ENCODE results near the gene IRF2BP2.

IRF2BP2 gene

DNA sequence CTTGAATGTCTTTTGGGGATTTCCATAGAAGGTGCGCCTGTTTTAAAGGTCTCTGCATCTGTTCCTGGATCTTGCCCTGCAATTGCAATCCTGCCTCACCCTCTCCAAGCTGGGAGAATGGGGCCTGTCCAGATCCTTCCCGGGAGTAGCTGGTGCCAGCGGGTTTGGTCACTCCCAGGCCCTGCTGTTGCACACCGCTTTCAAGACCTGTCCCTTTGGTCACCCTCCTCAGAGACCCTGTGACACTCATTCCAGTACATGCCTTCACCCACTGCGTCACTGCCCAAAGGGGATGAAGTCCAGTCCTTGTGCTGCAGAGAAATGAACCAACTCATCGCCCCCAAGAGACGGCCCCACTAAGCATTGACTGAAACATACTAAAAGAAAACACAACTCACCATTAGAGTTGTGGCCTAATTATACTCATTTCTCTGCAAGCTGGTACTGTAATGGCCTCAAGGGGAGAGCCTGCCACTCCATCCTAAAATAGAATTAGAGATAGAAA, 1.9 kb upstream of the IRF2BP2 start:
- DNase-seq = no peak

DNA sequence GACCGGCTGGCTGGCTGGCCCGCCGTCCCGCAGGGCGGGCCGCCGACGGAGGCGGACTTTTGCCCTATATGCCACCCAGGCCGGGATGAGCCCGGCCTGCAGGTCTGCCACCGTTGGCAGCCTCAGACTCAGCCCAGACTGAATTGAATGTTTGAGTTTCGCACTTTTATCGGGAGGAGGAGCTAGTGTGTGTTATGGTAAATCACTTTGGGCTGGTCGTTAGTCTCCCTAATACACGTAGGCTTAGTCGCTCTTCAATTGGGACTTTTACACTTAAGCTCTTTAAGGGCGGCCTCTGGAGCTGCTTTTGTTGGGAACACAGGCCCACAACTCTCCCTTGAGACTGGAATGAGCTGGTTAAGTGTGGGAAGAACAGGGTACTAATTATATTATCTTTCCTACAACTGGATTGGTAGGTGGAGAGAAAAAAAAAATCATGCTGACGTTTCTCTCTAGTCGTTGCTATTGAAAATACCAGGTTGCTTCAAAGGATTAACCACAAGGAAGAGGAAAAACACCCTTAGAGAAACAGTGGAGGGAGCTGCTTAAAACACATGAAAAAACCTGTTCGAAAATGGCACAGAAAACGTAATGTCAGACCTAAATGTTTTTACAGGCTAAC, 1.4 kb upstream of the IRF2BP2 start:
- DNase-seq = peak; percentile 93

DNA sequence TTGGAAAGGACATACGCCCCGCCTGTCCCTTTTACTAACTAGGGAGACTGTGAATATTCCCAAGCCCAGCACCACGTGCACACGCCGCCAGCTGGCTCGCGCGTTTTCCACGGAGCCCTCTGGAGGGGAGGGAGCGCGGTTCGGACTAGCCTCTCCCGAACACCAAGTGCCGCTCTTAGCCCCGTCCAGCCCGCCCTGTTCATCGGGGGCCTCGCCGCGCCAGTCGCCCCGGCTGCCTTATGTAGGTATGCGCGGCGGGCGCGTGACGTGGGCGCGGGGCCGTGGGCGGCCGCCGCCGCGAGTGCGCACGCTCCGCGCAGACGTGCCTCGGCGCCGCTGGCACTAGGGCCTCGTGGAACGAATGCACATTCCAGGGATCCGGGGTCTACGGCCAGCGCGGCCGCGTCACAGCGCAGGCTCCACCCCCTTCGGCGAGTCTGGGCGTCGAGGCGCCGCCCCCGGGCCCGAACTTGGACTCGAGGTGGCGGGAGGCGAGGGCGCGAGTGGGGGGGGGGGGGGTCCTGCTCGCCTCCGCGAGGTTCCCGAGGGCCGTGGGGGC, 767 bp upstream of the IRF2BP2 start:
- peak; percentile 98 for DNase-seq

DNA sequence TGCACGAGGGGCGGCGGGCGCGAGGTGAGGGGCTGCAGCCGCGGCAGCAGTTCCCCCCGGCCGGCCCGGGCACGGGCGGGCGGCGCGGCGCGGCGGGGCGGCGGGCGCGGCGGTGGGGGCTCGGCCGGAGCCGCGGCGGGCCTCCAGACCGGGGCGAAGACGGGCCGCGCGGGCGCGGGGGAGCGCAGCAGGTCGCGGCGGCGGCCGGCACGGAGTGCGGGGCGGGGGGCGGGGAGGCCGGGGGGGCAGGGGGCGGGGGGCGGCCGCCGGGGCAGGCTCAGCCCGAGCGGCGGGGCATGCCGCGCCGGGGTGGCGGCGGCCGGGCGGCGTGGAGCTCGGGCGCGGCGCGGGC, 311 bp downstream of the IRF2BP2 start:
- DNase-seq = no peak

DNA sequence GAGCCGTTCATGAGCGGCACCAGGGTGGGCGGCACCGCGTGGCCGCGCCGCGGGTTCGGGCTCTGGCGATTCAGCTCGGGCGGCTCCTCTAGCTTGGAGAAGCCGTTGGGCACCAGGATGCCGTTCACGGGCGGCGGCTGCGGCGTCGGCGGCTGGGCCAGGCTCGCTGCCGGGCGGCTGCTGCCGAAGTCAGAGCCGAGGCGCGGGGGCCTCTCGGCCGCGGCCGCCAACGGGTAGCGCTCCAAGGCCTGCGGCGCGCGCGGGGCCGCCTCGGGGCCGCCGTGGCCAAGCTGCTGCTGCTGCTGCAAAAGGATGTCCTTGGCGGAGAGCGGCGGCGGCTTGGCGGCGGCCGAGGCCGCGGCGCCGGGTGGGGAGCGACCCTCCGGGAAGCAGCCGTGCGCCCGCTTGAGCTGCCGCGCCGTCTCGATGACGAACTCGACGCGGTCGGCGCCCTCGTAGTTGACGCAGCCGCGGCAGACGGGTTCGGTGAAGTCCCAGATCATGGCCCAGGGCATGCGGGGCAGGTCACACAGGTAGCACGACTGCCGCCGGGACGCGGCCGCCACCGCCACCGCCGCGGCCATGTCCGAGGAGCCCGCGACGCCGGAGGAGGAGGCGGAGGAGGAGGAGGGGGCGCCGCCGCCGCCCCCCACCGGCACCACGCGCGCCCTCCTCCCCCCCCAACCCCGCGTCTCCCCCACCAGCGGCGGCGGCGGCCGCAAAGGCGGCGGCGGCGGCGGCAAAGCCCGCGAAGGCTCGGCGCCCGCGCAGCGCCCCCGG, 877 bp downstream of the IRF2BP2 start:
- DNase-seq = peak; percentile 63

DNA sequence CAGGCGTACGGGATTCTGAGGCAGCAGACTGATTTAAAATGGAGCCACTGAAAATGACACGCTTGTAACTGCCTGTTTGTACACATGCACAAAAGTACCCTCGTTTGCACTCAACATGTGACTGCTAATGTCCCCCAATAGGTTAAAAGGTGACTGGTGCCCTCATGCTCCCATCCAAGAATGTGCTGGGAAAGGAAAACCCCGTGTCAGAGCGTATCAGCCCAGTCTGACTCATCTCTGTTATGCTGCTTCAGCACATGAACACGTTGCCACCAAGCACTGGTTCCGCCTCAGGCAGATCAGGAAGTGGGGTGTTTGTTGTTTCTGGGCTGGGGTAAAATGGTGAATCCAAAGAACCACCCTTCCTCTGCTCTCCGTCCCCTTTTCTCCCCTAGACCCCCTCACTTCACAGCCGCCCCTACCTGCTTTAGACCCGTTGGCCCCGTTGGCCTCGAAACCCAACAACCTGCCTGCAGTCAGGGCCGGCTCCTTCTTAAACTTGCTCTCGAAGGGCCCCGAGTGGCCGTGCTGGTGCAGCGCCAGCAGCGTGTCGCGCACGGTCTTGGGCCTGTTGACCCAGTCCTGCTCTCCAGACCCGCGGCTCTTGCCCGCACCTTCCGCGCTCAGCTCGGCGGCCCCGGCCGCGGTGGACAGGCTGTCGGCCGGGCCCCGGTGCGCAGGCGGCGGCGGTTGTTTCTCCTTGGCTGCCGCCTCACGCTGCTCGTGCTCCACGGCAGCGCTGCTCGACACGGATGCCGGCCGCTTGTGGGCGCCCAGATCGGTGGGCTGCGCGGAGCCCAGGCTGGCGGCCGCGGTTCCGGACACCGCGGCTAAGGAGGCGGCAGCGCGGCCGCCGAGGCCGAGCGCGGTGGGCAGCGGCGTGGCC, 1.7 kb downstream of the IRF2BP2 start:
- DNase-seq = peak; percentile 95

DNA sequence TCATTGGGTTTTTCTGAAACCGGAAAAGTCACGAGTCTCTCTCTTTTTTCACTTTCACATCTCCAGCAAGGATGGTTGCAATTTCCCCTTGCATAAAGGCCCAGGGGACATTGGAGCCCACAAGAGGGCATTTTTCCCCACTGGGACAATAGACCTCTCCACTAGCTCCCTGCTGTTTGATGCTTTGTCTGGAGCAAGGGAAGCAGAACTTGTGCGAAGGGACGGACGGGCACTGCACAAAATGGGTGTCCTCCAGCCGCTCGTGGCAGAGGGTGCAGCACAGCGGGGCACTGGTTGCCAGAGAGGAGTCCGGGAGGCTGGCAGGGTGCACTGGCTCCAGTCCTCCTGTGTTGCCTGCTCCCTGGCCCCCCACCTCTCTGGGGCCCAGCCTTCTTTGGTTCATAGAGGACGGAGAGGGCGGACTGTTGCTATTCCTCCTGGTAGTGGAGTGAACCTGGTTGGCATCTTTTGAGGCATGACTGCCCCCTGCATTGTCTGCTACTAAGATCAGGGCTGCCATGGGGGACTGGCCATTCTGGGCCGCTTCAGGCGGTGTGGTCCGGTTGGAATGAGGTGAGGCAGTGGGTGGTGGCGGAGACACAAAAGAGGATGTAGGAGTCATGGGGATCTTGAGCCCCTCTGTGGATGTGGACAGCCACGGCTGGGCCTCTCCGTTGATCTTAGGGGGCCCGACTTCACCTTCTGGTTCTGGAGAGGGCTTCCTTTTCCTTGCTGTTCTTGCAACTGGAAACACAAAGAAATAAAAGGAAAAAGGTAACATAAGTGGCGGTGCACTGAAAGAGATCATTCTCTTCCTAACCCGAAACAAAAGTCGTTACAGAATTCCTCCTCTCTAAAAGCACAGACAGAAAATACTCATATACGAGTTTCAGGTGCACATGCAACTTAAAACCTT, 2.6 kb downstream of the IRF2BP2 start:
- peak; percentile 72 for DNase-seq

DNA sequence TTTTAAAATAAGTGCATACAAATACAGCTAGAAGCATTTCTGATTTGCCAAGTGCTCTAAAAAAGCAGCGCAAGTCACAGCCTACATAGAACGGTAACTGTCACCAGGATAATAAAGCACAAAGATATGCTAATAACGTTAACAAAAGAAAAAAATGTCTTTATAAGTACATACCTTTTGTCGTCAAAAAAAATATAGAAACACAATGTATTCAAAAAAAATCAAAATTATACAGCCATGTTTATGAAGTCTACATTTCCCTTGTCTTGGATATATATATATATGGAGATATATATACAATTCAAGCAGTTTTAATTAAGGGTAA, 3.2 kb downstream of the IRF2BP2 start:
- no peak for DNase-seq

DNA sequence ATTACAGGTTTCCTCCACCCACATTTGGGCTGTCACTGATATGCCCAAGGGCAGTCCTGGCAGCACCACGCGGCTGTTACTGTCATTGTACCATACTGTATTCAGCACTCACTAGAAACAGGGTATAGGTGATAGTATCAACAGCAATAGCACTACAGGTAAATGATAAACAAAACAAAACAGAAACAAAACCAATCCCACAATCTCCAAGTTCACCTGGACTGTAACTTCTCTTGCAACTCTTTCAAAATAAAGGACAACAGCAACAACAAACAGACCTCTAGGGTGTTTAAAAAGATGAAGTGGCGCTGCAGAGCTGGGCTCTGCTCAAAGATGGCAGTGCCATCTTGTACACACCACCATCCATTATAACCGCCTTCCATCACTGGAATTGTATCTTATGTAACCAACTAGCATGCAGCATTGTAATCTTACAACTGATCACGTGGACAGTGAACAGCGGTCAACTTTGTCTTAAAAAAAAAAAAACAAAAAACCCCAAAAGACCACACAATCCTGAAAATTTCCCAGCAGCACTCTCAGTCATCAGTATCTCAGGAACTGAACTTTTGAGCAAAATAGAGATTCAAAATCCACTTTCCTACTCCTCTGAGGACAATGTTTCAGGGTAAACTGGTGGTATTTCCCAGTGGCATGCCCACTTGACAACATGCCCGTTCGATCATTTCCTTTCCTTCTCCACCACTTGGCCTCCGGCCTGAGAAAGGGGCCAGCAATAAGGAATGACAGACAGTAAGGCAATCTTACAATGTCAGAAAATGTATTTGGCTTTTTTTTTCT, 3.8 kb downstream of the IRF2BP2 start:
- peak; percentile 82 for DNase-seq

DNA sequence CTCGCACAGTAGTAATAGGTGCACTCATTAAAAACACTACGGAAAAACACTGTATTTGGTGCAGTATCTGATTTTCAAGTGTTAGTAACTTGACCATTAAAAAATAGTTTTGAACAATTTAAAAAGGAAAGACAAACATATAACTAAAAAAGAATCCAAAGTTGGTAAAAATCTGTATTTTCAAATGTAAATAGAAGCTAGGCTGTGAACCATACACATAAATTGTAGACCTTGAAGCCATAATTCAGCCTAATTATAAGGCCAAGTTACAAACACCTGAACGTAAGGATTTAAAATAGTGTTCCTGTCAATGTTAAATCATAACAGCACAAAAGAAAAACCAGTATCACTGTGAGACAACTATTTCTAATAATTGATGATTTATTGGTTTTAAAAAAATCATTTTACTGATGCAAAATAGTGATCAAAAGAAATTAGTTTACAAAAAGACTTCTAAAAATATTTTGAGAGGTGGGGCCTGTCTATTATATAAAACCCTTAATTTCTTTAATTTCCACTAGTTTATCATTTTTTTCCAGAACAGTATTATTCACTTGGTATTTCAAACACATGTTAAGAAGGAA, 4.5 kb downstream of the IRF2BP2 start:
- no peak for DNase-seq

DNA sequence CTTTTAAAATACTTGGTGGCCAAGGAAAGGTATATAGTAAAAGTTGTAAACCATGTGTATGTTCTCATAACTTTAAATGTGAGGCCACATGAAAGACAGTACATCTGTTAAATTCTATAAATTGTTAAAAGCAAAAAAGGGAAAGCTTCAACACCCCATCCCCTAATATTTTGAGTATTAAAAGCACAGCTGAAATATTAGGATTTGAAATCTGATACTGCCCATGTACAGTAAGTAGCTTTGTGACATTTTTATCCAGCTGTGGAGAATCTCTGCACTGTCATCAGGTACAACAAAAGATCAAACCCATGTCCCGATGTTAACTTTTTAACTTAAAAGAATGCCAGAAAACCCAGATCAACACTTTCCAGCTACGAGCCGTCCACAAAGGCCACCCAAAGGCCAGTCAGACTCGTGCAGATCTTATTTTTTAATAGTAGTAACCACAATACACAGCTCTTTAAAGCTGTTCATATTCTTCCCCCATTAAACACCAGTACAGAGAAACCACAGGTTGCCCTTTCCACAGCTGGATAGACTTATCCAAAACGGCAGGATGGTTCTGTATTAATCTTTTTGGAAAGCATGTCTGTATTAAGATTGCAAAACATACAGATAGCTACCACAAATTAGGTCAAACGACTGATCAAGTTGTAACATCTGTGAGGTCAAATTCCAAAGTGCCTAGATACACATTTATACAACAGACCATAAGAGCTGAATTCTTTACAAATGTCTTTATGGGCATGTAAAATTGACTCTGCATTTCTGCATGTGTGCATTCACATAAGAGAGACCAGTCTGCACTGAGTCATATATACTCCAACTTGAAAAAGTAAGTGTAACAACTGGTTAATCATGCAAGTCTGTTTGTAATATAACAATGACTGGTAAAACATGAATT, 5.2 kb downstream of the IRF2BP2 start:
- peak; percentile 55 for DNase-seq

DNA sequence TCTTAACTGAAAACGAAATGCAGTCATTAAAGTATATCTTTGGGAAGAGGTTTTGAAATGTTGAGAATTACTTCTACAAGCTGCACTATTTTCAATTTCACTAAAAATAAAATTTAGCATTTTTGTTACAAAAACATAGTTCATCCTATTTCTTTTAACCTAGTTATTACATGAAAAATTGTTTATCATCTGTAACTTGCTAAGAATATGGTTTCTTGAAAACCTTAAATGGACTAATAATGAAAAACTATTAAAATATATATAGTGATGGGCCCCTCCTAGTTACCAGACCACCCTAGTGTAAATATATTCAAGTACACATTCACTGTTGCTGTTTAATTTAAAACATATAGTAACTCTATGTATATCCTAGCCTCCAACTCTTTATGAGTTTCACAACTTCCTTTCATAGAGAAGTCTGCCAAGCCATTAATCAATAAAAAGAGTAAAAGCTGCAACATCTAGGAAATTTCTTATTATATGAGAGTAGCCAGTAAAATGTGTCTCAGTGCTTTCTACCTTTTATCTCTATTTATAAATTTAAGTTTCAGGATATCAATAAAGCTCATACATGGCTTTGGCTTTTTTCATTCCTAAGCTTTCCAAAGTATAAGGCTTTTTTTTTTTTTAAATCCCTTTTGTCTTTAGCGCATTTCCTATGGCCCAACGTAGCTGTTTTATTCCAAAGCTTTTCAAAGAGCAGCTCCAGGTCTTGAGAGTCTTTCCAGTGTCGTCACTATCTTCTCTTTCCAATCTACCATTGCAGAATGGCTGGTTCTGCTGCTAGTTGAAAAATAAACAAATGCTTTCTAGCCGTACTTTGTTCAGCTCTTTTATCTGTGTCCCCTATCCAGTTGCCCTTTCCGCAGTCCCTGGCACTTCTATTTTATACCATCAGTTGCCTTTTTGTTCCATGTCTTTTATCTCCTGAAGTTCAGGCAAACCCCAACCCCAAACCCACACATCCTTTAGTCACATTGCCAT, 6.5 kb downstream of the IRF2BP2 start:
- peak; percentile 27 for DNase-seq

DNA sequence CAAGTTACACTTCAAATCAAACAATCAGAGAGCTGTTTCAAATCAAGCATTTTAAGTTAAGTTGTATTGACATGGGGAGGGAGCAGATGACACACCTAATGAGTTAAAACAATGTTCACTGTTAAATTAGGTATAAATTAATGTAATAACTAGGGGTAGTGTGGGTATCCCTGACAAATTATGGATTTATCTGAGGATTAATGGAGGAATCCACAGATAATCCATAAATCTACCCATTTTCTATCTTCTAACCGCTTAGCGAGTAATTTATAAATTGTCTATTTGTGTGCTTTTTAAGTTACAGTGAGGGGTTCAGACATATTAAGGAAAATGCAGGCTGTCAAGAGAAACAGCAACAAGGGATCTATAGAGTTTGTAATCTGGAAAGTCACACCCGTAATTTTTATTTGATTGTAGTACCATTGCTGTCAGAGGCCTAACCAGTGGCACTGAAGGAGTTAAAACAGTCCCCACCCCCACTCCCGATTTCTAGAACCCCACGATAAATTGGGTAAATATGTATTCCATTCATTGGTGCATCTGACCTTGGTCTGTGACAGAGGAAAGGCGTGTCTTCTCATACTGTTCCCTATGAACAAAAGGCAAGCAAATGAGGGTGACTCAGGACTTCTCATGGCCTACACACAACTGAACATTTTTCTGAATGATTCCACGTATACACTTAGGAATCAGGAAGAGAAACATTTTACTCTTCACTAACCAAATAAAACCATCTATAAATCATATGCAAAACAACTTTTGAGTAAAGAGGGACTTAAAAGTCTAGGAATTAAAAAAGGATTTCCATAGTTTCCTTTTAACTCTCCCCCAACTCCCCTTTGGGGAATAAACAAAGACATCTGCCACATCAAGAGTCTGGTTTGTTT, 7.4 kb downstream of the IRF2BP2 start:
- peak; percentile 76 for DNase-seq

DNA sequence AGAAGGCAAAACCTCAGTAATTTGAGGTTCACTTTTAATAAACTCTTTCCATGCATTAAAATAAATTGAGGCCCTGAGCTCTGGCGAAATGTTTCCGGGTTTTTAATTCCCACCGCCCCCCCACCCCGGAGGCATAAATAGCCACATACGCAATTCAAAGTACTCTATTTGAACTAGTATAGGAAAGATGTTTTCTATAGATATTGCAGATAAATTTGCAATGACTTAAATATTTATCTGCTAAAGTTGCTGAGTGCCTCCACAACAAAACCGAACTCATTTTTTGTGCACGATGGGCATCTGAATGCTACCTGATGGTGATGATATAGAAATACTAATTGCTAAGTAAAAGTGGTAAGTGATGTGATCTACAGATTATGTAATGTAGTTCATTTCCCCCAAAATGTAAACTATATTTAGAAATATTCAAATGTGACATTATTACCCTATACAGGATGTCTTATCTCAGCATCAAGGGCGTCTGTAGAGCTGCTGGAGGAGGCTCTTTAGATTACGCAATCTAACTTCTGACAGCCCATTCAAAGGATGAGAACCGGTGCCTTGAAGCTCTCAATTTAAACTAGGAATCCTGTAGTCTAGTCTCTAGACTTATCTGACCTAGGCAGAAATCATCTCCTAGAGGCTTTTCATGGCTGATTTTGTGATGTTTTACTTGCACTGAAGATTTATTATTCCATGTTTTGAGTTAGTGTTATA, 8.5 kb downstream of the IRF2BP2 start:
- peak; percentile 33 for DNase-seq

DNA sequence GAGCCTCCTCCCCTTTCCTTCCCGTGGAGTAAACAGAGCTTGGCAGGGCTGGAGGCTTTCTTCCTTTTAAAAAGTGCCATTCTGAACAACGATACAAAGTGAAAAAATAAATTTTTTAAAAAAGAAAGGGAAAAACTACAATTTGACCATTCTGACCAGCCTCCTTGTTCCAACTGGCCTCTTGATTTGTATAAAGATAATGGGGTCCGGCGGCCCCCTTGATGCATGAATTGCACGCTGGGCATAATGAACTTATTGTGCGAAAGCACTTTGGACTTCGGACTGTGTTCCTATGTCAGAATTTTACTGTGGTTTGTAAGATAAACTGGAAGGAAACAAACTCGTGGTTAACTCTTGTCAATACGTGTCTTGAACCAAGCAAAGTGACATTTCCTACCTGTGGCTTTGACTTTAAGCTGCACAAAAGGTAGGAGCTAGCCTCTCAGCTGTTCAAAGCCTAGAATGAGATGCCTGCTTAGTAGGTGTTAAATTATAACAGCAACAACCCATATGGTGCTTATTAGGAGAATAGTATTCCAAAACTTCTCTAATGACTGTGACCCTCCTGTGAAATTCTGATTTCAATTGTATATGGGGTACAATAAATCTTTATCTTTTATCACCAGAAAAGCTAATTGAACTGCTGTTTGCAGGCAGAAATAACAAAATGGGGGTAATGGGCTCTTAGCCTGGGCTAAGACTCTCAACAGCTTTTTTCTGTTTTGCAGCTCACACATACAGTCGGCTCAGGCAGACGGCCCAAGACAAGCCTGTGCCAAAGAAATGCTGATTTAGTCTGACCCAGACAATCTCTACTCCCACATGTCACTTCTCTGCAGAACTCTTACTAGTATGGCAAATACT, 9.3 kb downstream of the IRF2BP2 start:
- peak; percentile 76 for DNase-seq

All from RPMI8226 (cell line).